K562 (cell line): ENCODE measurements around the gene FEN1. TPM values are rescaled to one million over a fixed set of nuclear protein-coding genes. Genes with fewer than 3 reads are reported as not detected.

Experiments
- ARNT ChIP-seq, 2 experiments: fragments of 450-650 bp; IDR thresholded peaks; 2 replicates each; pipeline ENCODE4 v1.6.1; 2016; ENCODE audit warnings: mild to moderate bottlenecking in 1 of 2
- ATF1 ChIP-seq, 2 experiments: fragments of 450-650 bp in 1 of 2; IDR thresholded peaks; 2 replicates each; pipeline ENCODE4 v1.6.1; 2016; ENCODE audit warnings: missing compliant biosample characterization in 1 of 2, missing genetic modification characterization in 1 of 2
- BRD4 ChIP-seq: fragments of 200-600 bp; sonication (generic); IDR thresholded peaks from 2 replicates; pipeline ENCODE4 v1.6.1; 2017; ENCODE audit warnings: inconsistent platforms
- CBX5 ChIP-seq: IDR thresholded peaks from 2 replicates; pipeline ENCODE4 v1.6.1; 2014; ENCODE audit warnings: low read depth, borderline replicate concordance
- CHCHD3 ChIP-seq: fragments of 250-450 bp; sonication (Bioruptor Pico); IDR thresholded peaks from 2 replicates; pipeline ENCODE4 v2.1.2; 2022; ENCODE audit warnings: mild to moderate bottlenecking
- ESRRB ChIP-seq: fragments of 250-450 bp; sonication (Bioruptor Pico); IDR thresholded peaks from 2 replicates; pipeline ENCODE4 v1.5.0; 2020; ENCODE audit warnings: mild to moderate bottlenecking, moderate library complexity, borderline replicate concordance
- FOXJ2 ChIP-seq: fragments of 200-800 bp; sonication (Bioruptor generic); IDR thresholded peaks from 2 replicates; pipeline ENCODE4 v1.6.1; 2016; ENCODE audit warnings: missing genetic modification characterization, missing compliant biosample characterization
- HDAC2 ChIP-seq: fragments of 450-650 bp; IDR thresholded peaks from 2 replicates; pipeline ENCODE4 v1.6.1; 2016; ENCODE audit warnings: mild to moderate bottlenecking
- KAT8 ChIP-seq: fragments of 450-650 bp; IDR thresholded peaks from 2 replicates; pipeline ENCODE4 v1.6.1; 2016; ENCODE audit warnings: low read depth, mild to moderate bottlenecking
- MAZ ChIP-seq, 2 experiments: fragments of 450-650 bp in 1 of 2; sonication (generic) in 1 of 2; formaldehyde crosslinking; IDR thresholded peaks in 1 of 2; conservative IDR thresholded peaks in 1 of 2; 2 replicates each; pipeline versions ENCODE4 v1.4.0 to v1.5.0; 2020; ENCODE audit warnings: mild to moderate bottlenecking in 1 of 2, missing genetic modification reagents in 1 of 2
- MED1 ChIP-seq: sonication (generic); formaldehyde crosslinking; IDR thresholded peaks from 2 replicates; pipeline ENCODE4 v1.8.1; 2023; ENCODE audit warnings: missing genetic modification reagents, borderline replicate concordance
- MEF2D ChIP-seq: conservative IDR thresholded peaks from 2 replicates; pipeline ENCODE4 v1.6.1; 2016; ENCODE audit warnings: low read depth, missing genetic modification characterization, missing compliant biosample characterization
- MLX ChIP-seq, 2 experiments: fragments of 450-650 bp in 1 of 2; sonication (generic) in 1 of 2; formaldehyde crosslinking; conservative IDR thresholded peaks; 2 replicates each; pipeline versions ENCODE4 v1.4.0 to v1.8.1; 2020 to 2022; ENCODE audit warnings: mild to moderate bottlenecking in 1 of 2, missing genetic modification reagents in 1 of 2
- PHF20 ChIP-seq: fragments of 450-650 bp; IDR thresholded peaks from 2 replicates; pipeline ENCODE4 v1.6.1; 2018; ENCODE audit not compliant: partially characterized antibody
- PML ChIP-seq: IDR thresholded peaks from 2 replicates; pipeline ENCODE4 v1.6.1; 2012; ENCODE audit warnings: low read length, inconsistent platforms
- POLR2AphosphoS5 ChIP-seq: IDR thresholded peaks from 2 replicates; pipeline ENCODE4 v1.6.1; 2011; ENCODE audit warnings: mild to moderate bottlenecking, low read depth, low read length, moderate library complexity; ENCODE audit not compliant: control insufficient read depth, insufficient read depth
- RBM22 ChIP-seq: fragments of 200-400 bp; formaldehyde crosslinking; IDR thresholded peaks from 2 replicates; pipeline ENCODE4 v1.6.1; 2018; ENCODE audit warnings: low read length, low read depth; ENCODE audit not compliant: poor library complexity, severe bottlenecking
- RBM25 ChIP-seq: fragments of 200-400 bp; formaldehyde crosslinking; IDR thresholded peaks from 2 replicates; pipeline ENCODE4 v1.6.1; 2018; ENCODE audit warnings: low read length, low read depth, moderate library complexity; ENCODE audit not compliant: severe bottlenecking
- SAFB2 ChIP-seq: fragments of 200-400 bp; formaldehyde crosslinking; IDR thresholded peaks from 2 replicates; pipeline ENCODE4 v1.6.1; 2018; ENCODE audit warnings: borderline replicate concordance, low read length, low read depth, moderate library complexity; ENCODE audit not compliant: severe bottlenecking
- SLC30A9 ChIP-seq: fragments of 250-450 bp; sonication (Bioruptor Pico); IDR thresholded peaks from 2 replicates; pipeline ENCODE4 v1.8.0; 2022; ENCODE audit warnings: mild to moderate bottlenecking, moderate library complexity
- TFAM ChIP-seq: fragments of 250-450 bp; sonication (Bioruptor Pico); conservative IDR thresholded peaks from 2 replicates; pipeline ENCODE4 v1.5.0; 2021; ENCODE audit warnings: mild to moderate bottlenecking, moderate library complexity
- TSC22D4 ChIP-seq: fragments of 450-650 bp; IDR thresholded peaks from 2 replicates; pipeline ENCODE4 v1.6.1; 2016; ENCODE audit warnings: missing genetic modification characterization, missing biosample characterization, control low read depth
- ZFP30 ChIP-seq: fragments of 250-450 bp; sonication (Bioruptor Pico); IDR thresholded peaks from 2 replicates; pipeline ENCODE4 v1.8.0; 2022; ENCODE audit warnings: moderate library complexity, mild to moderate bottlenecking, inconsistent platforms, borderline replicate concordance
- ZNF507 ChIP-seq: conservative IDR thresholded peaks from 2 replicates; pipeline ENCODE4 v1.6.1; 2017; ENCODE audit warnings: missing genetic modification characterization, missing compliant biosample characterization
- ZNF583 ChIP-seq: fragments of 250-450 bp; sonication (Bioruptor Pico); IDR thresholded peaks from 2 replicates; pipeline ENCODE4 v1.4.0; 2020
- ZNF584 ChIP-seq: fragments of 200-800 bp; sonication (Bioruptor generic); IDR thresholded peaks from 2 replicates; pipeline ENCODE4 v1.6.1; 2016; ENCODE audit warnings: low read depth, mild to moderate bottlenecking, missing genetic modification characterization, missing compliant biosample characterization
- ZNF586 ChIP-seq: fragments of 450-650 bp; formaldehyde crosslinking; conservative IDR thresholded peaks from 2 replicates; pipeline ENCODE4 v1.4.0; 2020; ENCODE audit warnings: mild to moderate bottlenecking, moderate library complexity
- polyA plus RNA-seq, 8 experiments: library from polyadenylated mRNA; depleted of rRNA in 4 of 8; stranded (reverse) in 5 of 8; unstranded in 3 of 8; fragments of >200 nt; fragmentation: Nextera tagmentation in 2 of 8; fragmentation: Illumina TruSeq in 1 of 8; extraction: Ambion mirVana in 2 of 8; extraction: Trizol in 1 of 8; gene quantifications; 2 replicates each; pipeline versions ENCODE4 v1.2.1 to v1.2.3, GENCODE V29; 2011 to 2014; ENCODE audit warnings: inconsistent platforms in 1 of 8, missing spikeins in 1 of 8
- total RNA-seq, 7 experiments: library from RNA; depleted of rRNA in 6 of 7; stranded (reverse); fragments of >200 nt in 6 of 7; fragmentation: Illumina TruSeq in 2 of 7; extraction: Trizol in 2 of 7; gene quantifications; 2 replicates each; pipeline versions ENCODE4 v1.2.1 to v1.2.3, GENCODE V29; 2011 to 2021; ENCODE audit warnings: low replicate concordance in 1 of 7
- TF ChIP-seq, protein P1 (sequence below): fragments of 450-650 bp; IDR thresholded peaks from 2 replicates; pipeline ENCODE4 v1.6.1; 2018; ENCODE audit warnings: mild to moderate bottlenecking, low read depth; ENCODE audit not compliant: partially characterized antibody

Gene FEN1
- total and polyA plus RNA-seq, 9 of the 15 experiments (the other 6 are each of a cell fraction or from before 2014, with no cell fraction given): 58.1 to 156 (median 137) TPM

DNA sequence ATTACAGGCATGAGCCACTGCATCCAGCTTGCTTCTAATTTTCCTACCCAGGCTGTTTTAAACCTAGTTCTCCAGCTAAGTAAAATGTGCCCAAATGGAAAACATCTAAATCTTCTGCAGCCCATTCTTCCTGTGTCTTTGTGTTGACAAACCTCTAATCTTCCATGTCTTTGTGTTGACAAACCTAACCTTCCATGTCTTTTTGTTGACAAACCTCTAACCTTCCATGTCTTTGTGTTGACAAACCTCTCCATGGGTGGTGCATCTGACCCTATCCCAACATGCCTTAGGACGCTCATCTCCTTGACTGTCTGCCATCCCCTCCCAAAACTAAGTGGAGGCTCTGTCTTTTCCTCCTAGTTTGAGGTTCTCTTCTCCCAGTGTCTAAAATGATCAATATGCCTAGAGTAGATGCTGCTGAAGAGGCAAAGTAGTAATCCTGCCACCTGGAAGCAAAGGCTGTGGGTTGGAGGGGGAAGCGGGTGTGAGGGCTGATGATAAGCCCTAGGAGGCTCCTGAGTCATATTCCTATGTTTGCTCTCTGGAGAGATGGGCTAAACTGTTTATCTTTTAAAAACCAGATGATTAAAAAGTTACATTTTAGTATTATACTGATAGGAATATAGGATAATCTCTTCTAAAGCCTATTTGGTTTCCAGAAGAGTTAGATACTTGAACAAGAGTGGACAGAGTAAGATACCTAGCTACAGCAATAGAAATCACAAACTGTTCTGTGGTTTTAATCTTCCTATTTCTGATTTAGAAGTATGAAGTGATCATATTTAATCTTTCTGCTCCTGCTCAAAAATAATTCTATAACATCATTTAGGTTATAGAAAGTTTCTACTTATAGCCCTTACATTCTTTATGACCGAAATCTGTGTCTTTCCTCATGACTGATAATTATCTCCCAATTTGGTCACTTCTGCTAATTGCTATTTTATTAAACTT, 7.9 kb downstream of the FEN1 start (continued):
- TF ChIP-seq RBM25: no peak
- TF ChIP-seq MEF2D (tag): no peak
- no peak for TF ChIP-seq KAT8
- no peak for TF ChIP-seq ZNF586
- peak; percentile 92 for TF ChIP-seq PML
- no peak for TF ChIP-seq ZFP30 (CRISPR knock-in tag)
- no peak for TF ChIP-seq ZNF507 (tag)
- TF ChIP-seq POLR2AphosphoS5: peak; percentile 96
- no peak for TF ChIP-seq CHCHD3 (CRISPR knock-in tag)
- TF ChIP-seq BRD4: no peak
- no peak for TF ChIP-seq ESRRB (CRISPR knock-in tag)
- TF ChIP-seq CBX5: no peak
- no peak for TF ChIP-seq PHF20
- no peak for TF ChIP-seq ZNF583
- TF ChIP-seq MAZ (CRISPR knock-in tag; conservative IDR thresholded peaks at IDR 0.05 in 1 of 2, IDR thresholded peaks at IDR 0.05 in 1 of 2): peak; percentile 21 to 34; a peak in 1 of 4 replicates
- no peak for TF ChIP-seq FOXJ2
- TF ChIP-seq ATF1 (CRISPR knock-in tag; IDR thresholded peaks at IDR 0.05): no peak
- no peak for TF ChIP-seq ATF1 (tag; IDR thresholded peaks at IDR 0.05)
- no peak for TF ChIP-seq SLC30A9 (CRISPR knock-in tag)
- no peak for TF ChIP-seq MLX (CRISPR knock-in tag; conservative IDR thresholded peaks at IDR 0.05)
- TF ChIP-seq ZNF584: no peak
- no peak for TF ChIP-seq MED1 (CRISPR knock-in tag)
- TF ChIP-seq, protein P1, sequence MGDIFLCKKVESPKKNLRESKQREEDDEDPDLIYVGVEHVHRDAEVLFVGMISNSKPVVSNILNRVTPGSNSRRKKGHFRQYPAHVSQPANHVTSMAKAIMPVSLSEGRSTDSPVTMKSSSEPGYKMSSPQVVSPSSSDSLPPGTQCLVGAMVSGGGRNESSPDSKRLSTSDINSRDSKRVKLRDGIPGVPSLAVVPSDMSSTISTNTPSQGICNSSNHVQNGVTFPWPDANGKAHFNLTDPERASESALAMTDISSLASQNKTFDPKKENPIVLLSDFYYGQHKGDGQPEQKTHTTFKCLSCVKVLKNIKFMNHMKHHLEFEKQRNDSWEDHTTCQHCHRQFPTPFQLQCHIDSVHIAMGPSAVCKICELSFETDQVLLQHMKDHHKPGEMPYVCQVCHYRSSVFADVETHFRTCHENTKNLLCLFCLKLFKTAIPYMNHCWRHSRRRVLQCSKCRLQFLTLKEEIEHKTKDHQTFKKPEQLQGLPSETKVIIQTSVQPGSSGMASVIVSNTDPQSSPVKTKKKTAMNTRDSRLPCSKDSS: no peak
- no peak for TF ChIP-seq TFAM (CRISPR knock-in tag)
- TF ChIP-seq ARNT (IDR thresholded peaks at IDR 0.05): no peak
- no peak for TF ChIP-seq TSC22D4 (tag)
- TF ChIP-seq RBM22: no peak
- TF ChIP-seq SAFB2: no peak
- peak; percentile 72 for TF ChIP-seq HDAC2
